Gastrocnemius medialis (tissue), 4 donors: ENCODE data around the gene ROPN1L.

ENCODE experiments used
- POLR2A ChIP-seq, 2 donors: fragments of 450-650 bp; IDR thresholded peaks; one replicate each; pipeline ENCODE4 v1.6.1; 2017; ENCODE audit warnings: antibody characterized with exemption in 2 of 2, mild to moderate bottlenecking in 2 of 2, moderate library complexity in 2 of 2
- TF ChIP-seq, protein P1 (sequence below), 5 experiments: fragments of 450-650 bp in 3 of 5; fragments of 200-600 bp in 2 of 5; sonication (generic) in 2 of 5; IDR thresholded peaks in 4 of 5; conservative IDR thresholded peaks in 1 of 5; 1 replicate in 4 of 5; 2 replicates in 1 of 5; pipeline ENCODE4 v1.5.1; 2016 to 2019; ENCODE audit warnings: antibody characterized with exemption in 5 of 5, mild to moderate bottlenecking in 3 of 5, moderate library complexity in 3 of 5

DNA sequence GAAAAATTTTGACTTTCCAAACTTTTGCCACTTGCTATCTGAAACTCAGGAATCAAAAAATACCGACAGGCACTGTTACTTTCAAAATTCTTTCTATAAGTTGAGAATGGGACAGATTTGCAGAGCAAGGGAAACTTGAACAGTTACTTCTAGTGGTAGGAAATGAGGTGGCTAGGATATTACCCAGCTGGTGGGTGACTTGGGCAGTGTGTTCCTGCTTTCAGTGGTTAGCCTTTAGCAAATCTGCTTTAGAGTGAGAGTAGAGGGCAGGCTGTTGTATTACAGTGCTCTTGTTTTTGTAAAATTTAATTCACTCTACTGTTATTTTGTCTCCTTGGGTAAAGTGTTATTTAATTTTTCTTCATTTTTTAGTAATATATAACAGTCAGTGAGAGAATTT lies 40.2 kb upstream of the ROPN1L start:
- TF ChIP-seq, protein P1, sequence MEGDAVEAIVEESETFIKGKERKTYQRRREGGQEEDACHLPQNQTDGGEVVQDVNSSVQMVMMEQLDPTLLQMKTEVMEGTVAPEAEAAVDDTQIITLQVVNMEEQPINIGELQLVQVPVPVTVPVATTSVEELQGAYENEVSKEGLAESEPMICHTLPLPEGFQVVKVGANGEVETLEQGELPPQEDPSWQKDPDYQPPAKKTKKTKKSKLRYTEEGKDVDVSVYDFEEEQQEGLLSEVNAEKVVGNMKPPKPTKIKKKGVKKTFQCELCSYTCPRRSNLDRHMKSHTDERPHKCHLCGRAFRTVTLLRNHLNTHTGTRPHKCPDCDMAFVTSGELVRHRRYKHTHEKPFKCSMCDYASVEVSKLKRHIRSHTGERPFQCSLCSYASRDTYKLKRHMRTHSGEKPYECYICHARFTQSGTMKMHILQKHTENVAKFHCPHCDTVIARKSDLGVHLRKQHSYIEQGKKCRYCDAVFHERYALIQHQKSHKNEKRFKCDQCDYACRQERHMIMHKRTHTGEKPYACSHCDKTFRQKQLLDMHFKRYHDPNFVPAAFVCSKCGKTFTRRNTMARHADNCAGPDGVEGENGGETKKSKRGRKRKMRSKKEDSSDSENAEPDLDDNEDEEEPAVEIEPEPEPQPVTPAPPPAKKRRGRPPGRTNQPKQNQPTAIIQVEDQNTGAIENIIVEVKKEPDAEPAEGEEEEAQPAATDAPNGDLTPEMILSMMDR (IDR thresholded peaks at IDR 0.05 in 4 of 5, conservative IDR thresholded peaks at IDR 0.05 in 1 of 5) = no peak
- TF ChIP-seq POLR2A (IDR thresholded peaks at IDR 0.05) = no peak
